WI38 (cell line): ENCODE measurements around the gene STBD1.

Experiments
- H3K4me3 ChIP-seq: 2 replicates; pipeline ENCODE4 v1.5.1; 2011; ENCODE audit warnings: low read depth, mild to moderate bottlenecking, control low read depth, low read length
- TF ChIP-seq, protein P1 (sequence below): IDR thresholded peaks from 2 replicates; pipeline ENCODE4 v1.5.1; 2012; ENCODE audit warnings: low read depth, mild to moderate bottlenecking, control low read depth, low read length

STBD1 gene

DNA sequence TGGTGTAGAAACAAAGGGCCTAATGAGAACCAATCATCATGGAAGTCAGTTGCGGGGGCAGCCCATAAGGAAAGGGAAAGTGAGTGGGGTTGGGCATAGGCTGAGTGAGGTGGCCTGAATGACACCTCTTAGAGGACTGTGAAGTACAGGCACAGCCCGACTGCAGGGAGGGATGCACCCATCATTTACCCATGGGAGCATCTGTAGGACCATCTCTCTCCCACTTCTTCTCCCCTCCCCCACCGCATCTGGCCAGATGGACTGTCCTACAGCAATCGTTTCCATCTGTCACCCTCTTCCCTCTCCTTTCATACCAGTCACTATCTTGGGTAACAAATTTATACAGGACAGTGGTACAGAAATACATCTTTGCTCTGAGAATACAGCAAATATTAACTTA, 4.2 kb downstream of the STBD1 start:
- no peak overlapping the region for H3K4me3 ChIP-seq
- TF ChIP-seq, protein P1, sequence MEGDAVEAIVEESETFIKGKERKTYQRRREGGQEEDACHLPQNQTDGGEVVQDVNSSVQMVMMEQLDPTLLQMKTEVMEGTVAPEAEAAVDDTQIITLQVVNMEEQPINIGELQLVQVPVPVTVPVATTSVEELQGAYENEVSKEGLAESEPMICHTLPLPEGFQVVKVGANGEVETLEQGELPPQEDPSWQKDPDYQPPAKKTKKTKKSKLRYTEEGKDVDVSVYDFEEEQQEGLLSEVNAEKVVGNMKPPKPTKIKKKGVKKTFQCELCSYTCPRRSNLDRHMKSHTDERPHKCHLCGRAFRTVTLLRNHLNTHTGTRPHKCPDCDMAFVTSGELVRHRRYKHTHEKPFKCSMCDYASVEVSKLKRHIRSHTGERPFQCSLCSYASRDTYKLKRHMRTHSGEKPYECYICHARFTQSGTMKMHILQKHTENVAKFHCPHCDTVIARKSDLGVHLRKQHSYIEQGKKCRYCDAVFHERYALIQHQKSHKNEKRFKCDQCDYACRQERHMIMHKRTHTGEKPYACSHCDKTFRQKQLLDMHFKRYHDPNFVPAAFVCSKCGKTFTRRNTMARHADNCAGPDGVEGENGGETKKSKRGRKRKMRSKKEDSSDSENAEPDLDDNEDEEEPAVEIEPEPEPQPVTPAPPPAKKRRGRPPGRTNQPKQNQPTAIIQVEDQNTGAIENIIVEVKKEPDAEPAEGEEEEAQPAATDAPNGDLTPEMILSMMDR, result no peak

DNA sequence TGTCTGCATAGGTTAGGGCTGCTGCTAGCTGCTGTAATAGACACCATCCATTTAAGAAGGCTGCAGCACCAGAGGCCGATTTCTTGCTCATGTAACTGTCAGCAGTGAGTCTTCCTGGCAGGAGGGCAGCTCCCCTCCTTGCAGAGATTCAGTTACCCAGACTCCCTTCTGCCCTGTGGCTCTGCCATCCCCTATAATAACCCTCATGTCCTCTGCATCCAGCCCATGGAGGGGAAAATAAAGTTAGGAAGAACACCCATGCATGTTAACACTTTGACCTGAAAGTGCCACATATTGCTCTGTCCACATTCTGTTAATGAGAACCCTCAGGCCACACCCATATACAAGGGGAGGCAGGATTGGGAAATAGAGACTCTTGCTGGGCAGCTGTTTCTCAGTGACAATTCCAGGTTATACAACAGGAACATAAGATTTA, 5.4 kb downstream of the STBD1 start:
- no peak overlapping the region for H3K4me3 ChIP-seq
- TF ChIP-seq, protein P1, result no peak

DNA sequence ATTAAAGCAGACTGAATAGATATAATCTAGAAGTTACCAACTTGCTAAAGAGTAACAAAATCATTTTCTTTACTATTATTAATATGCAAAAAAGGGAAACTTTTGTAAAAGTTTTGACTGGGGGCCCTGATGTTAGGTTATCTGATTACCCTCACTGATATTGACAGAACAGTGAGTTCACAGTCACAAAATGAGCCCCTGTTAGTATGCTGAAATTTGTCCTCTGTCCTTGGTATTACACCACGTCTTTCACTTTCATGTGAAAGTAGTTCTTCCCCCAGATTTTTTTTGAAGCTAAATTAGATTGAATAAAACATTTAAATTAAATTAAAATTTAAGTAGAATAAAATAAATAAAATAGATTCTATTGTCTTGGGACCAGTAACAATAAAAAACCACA, 5.9 kb downstream of the STBD1 start:
- no peak overlapping the region for H3K4me3 ChIP-seq
- TF ChIP-seq, protein P1, result no peak

DNA sequence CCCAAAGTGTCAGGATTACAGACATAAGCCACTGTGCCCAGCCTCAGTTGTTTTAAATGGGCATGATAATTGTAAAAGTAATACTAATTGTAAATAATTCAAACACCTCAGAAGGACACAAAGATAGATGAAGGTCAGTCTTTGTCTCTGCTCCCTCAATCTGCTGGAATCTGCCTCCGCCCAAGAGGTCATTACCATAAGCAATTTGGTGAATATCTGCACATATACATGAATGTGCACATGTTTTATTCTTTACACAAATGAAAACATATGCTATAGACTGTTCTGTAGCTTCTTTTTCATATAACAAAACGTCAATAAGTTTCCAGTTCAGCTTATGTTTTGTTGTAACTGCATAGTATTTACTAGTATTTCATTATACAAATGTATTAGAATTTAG, 7.0 kb downstream of the STBD1 start:
- no peak overlapping the region for H3K4me3 ChIP-seq

DNA sequence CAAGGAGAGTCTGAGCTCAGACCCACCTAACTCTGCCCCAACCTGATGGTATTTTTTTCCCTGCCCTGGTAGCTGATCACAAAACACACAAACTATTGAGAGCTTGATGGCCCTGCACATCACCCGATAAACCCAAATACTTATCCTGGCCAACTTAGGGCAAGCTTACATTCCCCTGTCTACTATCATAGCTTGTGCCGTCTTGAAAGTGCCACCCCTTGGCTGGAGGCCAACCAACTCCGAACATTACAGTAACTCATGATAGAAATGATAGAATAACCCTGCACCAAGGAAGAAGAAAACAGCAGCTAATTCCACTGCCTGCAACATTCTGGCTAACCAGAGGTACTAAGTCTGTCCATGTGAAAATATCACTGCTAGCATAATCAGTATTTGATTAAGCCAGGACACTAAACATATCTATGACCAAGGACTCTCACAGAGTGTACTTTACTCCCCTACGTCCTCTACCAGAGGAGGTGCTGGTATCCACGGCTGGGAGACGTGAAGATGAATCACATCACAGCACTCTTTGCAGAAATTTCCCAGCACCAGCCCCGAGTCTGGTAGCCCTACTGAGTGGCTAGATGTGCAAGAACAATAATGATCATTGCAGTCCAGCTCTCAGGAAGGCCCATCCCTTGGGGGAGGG, 8.9 kb downstream of the STBD1 start:
- H3K4me3 ChIP-seq, result no peak overlapping the region
- TF ChIP-seq, protein P1, result no peak

More for the DNA sequence above, 7.0 kb downstream of the STBD1 start:
- TF ChIP-seq, protein P1, result no peak

DNA sequence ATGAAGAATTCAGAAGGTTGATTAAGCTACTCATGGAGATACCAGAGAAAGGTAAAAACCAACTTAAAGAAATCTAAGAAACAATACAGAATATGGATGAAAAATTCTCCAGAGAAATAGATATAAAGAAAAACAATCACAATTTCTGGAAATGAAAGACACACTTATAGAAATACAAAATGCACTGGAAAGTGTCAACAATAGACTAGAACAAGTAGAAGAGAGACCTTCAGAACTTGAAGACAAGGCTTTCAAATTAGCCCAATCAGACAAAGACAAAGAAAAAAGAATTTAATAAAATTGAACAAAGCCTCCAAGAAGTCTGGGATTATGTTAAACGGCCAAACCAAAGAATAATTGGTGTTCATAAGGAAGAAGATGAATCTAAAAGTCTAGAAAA, 9.6 kb downstream of the STBD1 start:
- H3K4me3 ChIP-seq, result no peak overlapping the region

DNA sequence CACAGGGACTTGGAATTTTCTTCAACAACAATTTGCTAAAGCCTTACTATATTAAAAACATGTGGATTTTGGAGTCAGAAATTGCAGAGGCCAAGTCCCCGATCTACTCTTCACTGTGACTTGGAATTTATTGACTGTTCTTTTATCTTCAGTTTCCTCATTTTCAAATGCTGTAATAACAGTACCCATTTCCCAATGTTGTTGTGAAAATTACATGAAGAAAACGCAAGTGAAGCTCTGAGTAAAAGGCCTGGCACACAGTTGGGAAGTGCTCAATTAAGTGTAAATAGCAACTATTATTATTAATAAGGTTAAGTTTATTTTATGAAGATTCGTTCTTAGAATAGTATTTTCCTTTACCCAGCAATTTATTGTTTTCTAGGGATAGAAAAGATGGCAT, 15.7 kb downstream of the STBD1 start:
- TF ChIP-seq, protein P1, result no peak
- H3K4me3 ChIP-seq, result no peak overlapping the region

More for the DNA sequence above, 9.6 kb downstream of the STBD1 start:
- TF ChIP-seq, protein P1, result no peak
